Measurements from ENCODE around the gene ZFPM1. TPM values are rescaled to one million over a fixed set of nuclear protein-coding genes. Genes with fewer than 3 reads are reported as not detected.

The ZFPM1 gene
- total RNA-seq, 3 donors from 2014 or later: 0.32 to 2.9 (median 2.3) TPM

GRCh38 chr16:88442383-88442726, 10.7 kb upstream of the ZFPM1 start:
- H3K36me3 ChIP-seq: no peaks in the 10 kb centered on the region
- no peaks in the 10 kb centered on the region for H3K9me3 ChIP-seq
- TF ChIP-seq POLR2A (IDR thresholded peaks at IDR 0.05) (no peak), POLR2AphosphoS5 (IDR thresholded peaks at IDR 0.05) (no peak), CTCF (IDR thresholded peaks at IDR 0.05) (no peak)
- DNase-seq (ENCODE audit: low spot score in 2 of 2): no peak
- H3K4me1 ChIP-seq: peaks cover 0 to 7% of the 10 kb centered on the region in 2 donors
- intact Hi-C loops (cut with DNase I; ENCODE audit: low total_unique reads): no loop called here
- no peak overlapping the region for H3K27ac ChIP-seq
- H3K27me3 ChIP-seq: peaks cover 0 to 11% of the 10 kb centered on the region in 2 donors
- H3K4me3 ChIP-seq: no peak overlapping the region

- no peak overlapping the region for H3K4me3 ChIP-seq
- H3K27ac ChIP-seq: no peak overlapping the region
- peaks cover 0 to 7% of the 10 kb centered on the region in 2 donors for H3K4me1 ChIP-seq
- intact Hi-C loops (cut with DNase I; ENCODE audit: low total_unique reads): loop anchor here (1.0 kb wide), 1 partner anchor 84 kb away; no protein-coding TSS in a partner anchor
- DNase-seq (ENCODE audit: low spot score in 2 of 2): peak; percentile 53 to 85
- TF ChIP-seq CTCF (IDR thresholded peaks at IDR 0.05) (peak; percentile 74 to 98 (median 96)), POLR2A (IDR thresholded peaks at IDR 0.05) (no peak), POLR2AphosphoS5 (IDR thresholded peaks at IDR 0.05) (peak; percentile 19 to 38 (median 35))
- no peaks in the 10 kb centered on the region for H3K9me3 ChIP-seq
- no peaks in the 10 kb centered on the region for H3K36me3 ChIP-seq
- peaks cover 0 to 11% of the 10 kb centered on the region in 2 donors for H3K27me3 ChIP-seq
Observed at GRCh38 chr16:88442727-88443576, 10.1 kb upstream of the ZFPM1 start.

- no peaks in the 10 kb centered on the region for H3K36me3 ChIP-seq
- no peak for DNase-seq (ENCODE audit: low spot score in 2 of 2)
- H3K4me1 ChIP-seq: peaks cover 0 to 7% of the 10 kb centered on the region in 2 donors
- no peaks in the 10 kb centered on the region for H3K9me3 ChIP-seq
- no peak overlapping the region for H3K4me3 ChIP-seq
- H3K27ac ChIP-seq: no peak overlapping the region
- intact Hi-C loops (cut with DNase I; ENCODE audit: low total_unique reads): loop anchor here (2.0 kb wide), 1 partner anchor 48 kb away; no protein-coding TSS in a partner anchor
- H3K27me3 ChIP-seq: peaks cover 0 to 11% of the 10 kb centered on the region in 2 donors
- TF ChIP-seq POLR2AphosphoS5 (IDR thresholded peaks at IDR 0.05) (no peak), CTCF (IDR thresholded peaks at IDR 0.05) (no peak), POLR2A (IDR thresholded peaks at IDR 0.05) (no peak)
Observed at GRCh38 chr16:88444826-88445582, 8.1 kb upstream of the ZFPM1 start.

- intact Hi-C loops (cut with DNase I; ENCODE audit: low total_unique reads): loop anchor here (2.0 kb wide), 1 partner anchor 49 kb away; no protein-coding TSS in a partner anchor
- Histone ChIP-seq H3K27me3 (peaks cover 0 to 11% of the 10 kb centered on the region in 2 donors), H3K4me3 (no peak overlapping the region), H3K4me1 (peaks cover 0 to 7% of the 10 kb centered on the region in 2 donors), H3K27ac (no peak overlapping the region), H3K9me3 (no peaks in the 10 kb centered on the region), H3K36me3 (no peaks in the 10 kb centered on the region)
- no peak for DNase-seq (ENCODE audit: low spot score in 2 of 2)
- TF ChIP-seq POLR2A (IDR thresholded peaks at IDR 0.05) (no peak), CTCF (IDR thresholded peaks at IDR 0.05) (no peak), POLR2AphosphoS5 (IDR thresholded peaks at IDR 0.05) (no peak)
Observed at GRCh38 chr16:88445583-88445960, 7.5 kb upstream of the ZFPM1 start.
